Measurements from ENCODE around the gene IRF9.

Gene IRF9

GRCh38 chr14:24132061-24132685 lies 28.9 kb upstream of the IRF9 start:
- DNase-seq (ENCODE audit: low read depth) = no peak

- DNase-seq (ENCODE audit: low read depth) = no peak
These were observed 28.1 kb upstream of the IRF9 start for GRCh38 chr14:24132976-24133375.

GRCh38 chr14:24133735-24134134 lies 27.3 kb upstream of the IRF9 start:
- DNase-seq (ENCODE audit: low read depth) = no peak

GRCh38 chr14:24135584-24135833 lies 25.6 kb upstream of the IRF9 start:
- no peak for DNase-seq (ENCODE audit: low read depth)

GRCh38 chr14:24135834-24136683 lies 25.0 kb upstream of the IRF9 start, which contains the start of gene PSME1:
Gene PSME1 (plus strand): TSS chr14:24136194. CDS start chr14:24136263, 69 bp downstream.
- peak; percentile 83 for DNase-seq (ENCODE audit: low read depth)

GRCh38 chr14:24136684-24137528 lies 24.2 kb upstream of the IRF9 start:
- DNase-seq (ENCODE audit: low read depth) = no peak

- DNase-seq (ENCODE audit: low read depth) = no peak
These were observed 23.3 kb upstream of the IRF9 start for GRCh38 chr14:24137529-24138395.

GRCh38 chr14:24138396-24139271 lies 22.4 kb upstream of the IRF9 start:
- no peak for DNase-seq (ENCODE audit: low read depth)

- DNase-seq (ENCODE audit: low read depth) = no peak
These were observed 21.7 kb upstream of the IRF9 start for GRCh38 chr14:24139272-24139934.

- peak; percentile 98 for DNase-seq (ENCODE audit: low read depth)
These were observed 19.8 kb upstream of the IRF9 start, which contains the start of gene EMC9 for GRCh38 chr14:24141097-24141880. Gene EMC9 (minus strand): TSS chr14:24141591. CDS start chr14:24141304, 287 bp downstream.

- peak; percentile 44 for DNase-seq (ENCODE audit: low read depth)
These were observed 17.6 kb upstream of the IRF9 start for GRCh38 chr14:24143511-24143910.

GRCh38 chr14:24144451-24144850 lies 16.6 kb upstream of the IRF9 start:
- DNase-seq (ENCODE audit: low read depth) = no peak

- no peak for DNase-seq (ENCODE audit: low read depth)
These were observed 15.8 kb upstream of the IRF9 start for GRCh38 chr14:24145219-24145618.

GRCh38 chr14:24145690-24146452 lies 15.2 kb upstream of the IRF9 start:
- no peak for DNase-seq (ENCODE audit: low read depth)

- peak; percentile 96 for DNase-seq (ENCODE audit: low read depth)
These were observed 14.6 kb upstream of the IRF9 start, which contains the start of gene PSME2 for GRCh38 chr14:24146453-24146977. Gene PSME2 (minus strand): TSS chr14:24146610. CDS start chr14:24146581, 29 bp downstream.

- DNase-seq (ENCODE audit: low read depth) = peak; percentile 99
These were observed 13.9 kb upstream of the IRF9 start, which contains the start of gene RNF31 for GRCh38 chr14:24146978-24147760. Gene RNF31 (plus strand): TSS chr14:24147498. CDS start chr14:24147699, 201 bp downstream.

- DNase-seq (ENCODE audit: low read depth) = no peak
These were observed 13.2 kb upstream of the IRF9 start for GRCh38 chr14:24147761-24148428.
